Right lobe of liver (tissue), 6 donors: ENCODE measurements around the gene GPR78. TPM values are rescaled to one million over a fixed set of nuclear protein-coding genes. Genes with fewer than 3 reads are reported as not detected.

Experiments
- ATAC-seq, 4 donors: fragments of 200-7000 bp; cut with Tn5 transposase; one replicate each; pipeline ENCODE4 v1.9.1; 2020; ENCODE audit warnings: mild to moderate bottlenecking in 4 of 4, moderate library complexity in 4 of 4
- DNase-seq, 3 donors: peaks; one replicate each; pipeline ENCODE4 v3.0.0-alpha.2; 2020
- H3K27ac ChIP-seq, 3 donors: fragments of 200-600 bp; one replicate each; pipeline ENCODE4 v1.8.0; 2022
- H3K27me3 ChIP-seq, 2 donors: fragments of 200-600 bp; one replicate each; pipeline ENCODE4 v1.8.0; 2022
- H3K36me3 ChIP-seq, 4 donors: fragments of 200-600 bp; sonication (generic) in 1 of 4; one replicate each; pipeline versions ENCODE4 v1.5.1 to v1.8.0; 2017 to 2022; ENCODE audit warnings: control low read depth in 1 of 4
- H3K4me1 ChIP-seq, 4 donors: fragments of 200-600 bp; sonication (generic) in 1 of 4; one replicate each; pipeline versions ENCODE4 v1.5.1 to v1.8.0; 2017 to 2022; ENCODE audit warnings: control low read depth in 1 of 4
- H3K4me3 ChIP-seq, 3 donors: fragments of 200-600 bp; one replicate each; pipeline ENCODE4 v1.8.0; 2022
- H3K9me3 ChIP-seq, 4 donors: fragments of 200-600 bp; sonication (generic) in 1 of 4; one replicate each; pipeline versions ENCODE4 v1.5.1 to v1.8.0; 2017 to 2022; ENCODE audit warnings: control low read depth in 1 of 4
- POLR2A ChIP-seq: fragments of 450-650 bp; IDR thresholded peaks from one replicate; pipeline ENCODE4 v1.6.1; 2017; ENCODE audit warnings: antibody characterized with exemption, mild to moderate bottlenecking
- WGBS: methylation state at CpG from one replicate; pipeline ENCODE4 v1.1.6; 2018; ENCODE audit warnings: low coverage, low lambda C conversion rate; ENCODE audit not compliant: insufficient coverage; ENCODE audit errors: missing lambda C conversion rate; 5-methylcytosine and 5-hydroxymethylcytosine counted together
- intact Hi-C, 2 donors: fragments of 100-400 bp; cut with DNase I; formaldehyde crosslinking; loops; one replicate each; pipeline versions ENCODE4 v1.11.2 to v1.14.1; 2022
- total RNA-seq, 6 experiments: library from RNA; depleted of rRNA in 2 of 6; stranded (reverse); fragments of >200 nt in 2 of 6; fragmentation: NEBNext Ultra II Directional in 3 of 6; extraction: Animal tissue kit (Norgen Biotek cat#: 25700) in 3 of 6; gene quantifications; one replicate each; pipeline versions ENCODE4 v1.1.0 to v1.2.4, GENCODE V29; 2016 to 2023
- TF ChIP-seq, protein P1 (sequence below), 4 donors: fragments of 200-600 bp in 3 of 4; fragments of 450-650 bp in 1 of 4; IDR thresholded peaks; one replicate each; pipeline versions ENCODE4 v1.5.1 to v1.8.0; 2016 to 2022; ENCODE audit warnings: antibody characterized with exemption in 4 of 4, mild to moderate bottlenecking in 2 of 4
- donor health status: DM: no; HTN: yes; CAD: no.
- donor health status: DM: no; HTN: no; CAD: no.
- donor health status: DM: no; HTN: no; CAD: no.
- donor health status: DM: no; HTN: yes; CAD: no.
- donor health status: DM: no; HTN: yes; CAD: no.

The GPR78 gene
- total RNA-seq, 6 experiments from 2014 or later, result not detected

DNA sequence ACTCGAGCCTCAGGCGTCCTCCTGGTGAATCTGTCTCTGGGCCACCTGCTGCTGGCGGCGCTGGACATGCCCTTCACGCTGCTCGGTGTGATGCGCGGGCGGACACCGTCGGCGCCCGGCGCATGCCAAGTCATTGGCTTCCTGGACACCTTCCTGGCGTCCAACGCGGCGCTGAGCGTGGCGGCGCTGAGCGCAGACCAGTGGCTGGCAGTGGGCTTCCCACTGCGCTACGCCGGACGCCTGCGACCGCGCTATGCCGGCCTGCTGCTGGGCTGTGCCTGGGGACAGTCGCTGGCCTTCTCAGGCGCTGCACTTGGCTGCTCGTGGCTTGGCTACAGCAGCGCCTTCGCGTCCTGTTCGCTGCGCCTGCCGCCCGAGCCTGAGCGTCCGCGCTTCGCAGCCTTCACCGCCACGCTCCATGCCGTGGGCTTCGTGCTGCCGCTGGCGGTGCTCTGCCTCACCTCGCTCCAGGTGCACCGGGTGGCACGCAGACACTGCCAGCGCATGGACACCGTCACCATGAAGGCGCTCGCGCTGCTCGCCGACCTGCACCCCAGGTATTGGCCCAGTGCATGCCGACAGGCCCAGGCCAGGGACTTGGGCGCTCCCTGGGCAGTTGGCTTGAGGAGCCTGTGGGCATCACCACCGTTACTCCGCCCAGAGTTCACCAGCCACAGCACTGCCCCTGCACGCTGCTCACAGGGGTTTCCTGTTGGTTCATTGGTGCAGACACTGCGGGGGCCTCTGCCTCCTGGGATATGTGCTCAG lies 1.1 kb downstream of the GPR78 start:
- Histone ChIP-seq H3K27ac (no peak overlapping the region), H3K9me3 (no peaks in the 10 kb centered on the region), H3K4me3 (no peak overlapping the region), H3K27me3 (peaks cover 0 to 12% of the 10 kb centered on the region in 2 donors), H3K36me3 (no peaks in the 10 kb centered on the region), H3K4me1 (no peaks in the 10 kb centered on the region)
- intact Hi-C loops, result no loop called here
- WGBS, result 76% methylated on average over 19 of the region's 66 CpGs
- no peak for TF ChIP-seq POLR2A
- TF ChIP-seq, protein P1, sequence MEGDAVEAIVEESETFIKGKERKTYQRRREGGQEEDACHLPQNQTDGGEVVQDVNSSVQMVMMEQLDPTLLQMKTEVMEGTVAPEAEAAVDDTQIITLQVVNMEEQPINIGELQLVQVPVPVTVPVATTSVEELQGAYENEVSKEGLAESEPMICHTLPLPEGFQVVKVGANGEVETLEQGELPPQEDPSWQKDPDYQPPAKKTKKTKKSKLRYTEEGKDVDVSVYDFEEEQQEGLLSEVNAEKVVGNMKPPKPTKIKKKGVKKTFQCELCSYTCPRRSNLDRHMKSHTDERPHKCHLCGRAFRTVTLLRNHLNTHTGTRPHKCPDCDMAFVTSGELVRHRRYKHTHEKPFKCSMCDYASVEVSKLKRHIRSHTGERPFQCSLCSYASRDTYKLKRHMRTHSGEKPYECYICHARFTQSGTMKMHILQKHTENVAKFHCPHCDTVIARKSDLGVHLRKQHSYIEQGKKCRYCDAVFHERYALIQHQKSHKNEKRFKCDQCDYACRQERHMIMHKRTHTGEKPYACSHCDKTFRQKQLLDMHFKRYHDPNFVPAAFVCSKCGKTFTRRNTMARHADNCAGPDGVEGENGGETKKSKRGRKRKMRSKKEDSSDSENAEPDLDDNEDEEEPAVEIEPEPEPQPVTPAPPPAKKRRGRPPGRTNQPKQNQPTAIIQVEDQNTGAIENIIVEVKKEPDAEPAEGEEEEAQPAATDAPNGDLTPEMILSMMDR (IDR thresholded peaks at IDR 0.05), result no peak
- DNase-seq (peak in 1 of 3 donors; percentile 44), ATAC-seq (no peak)

DNA sequence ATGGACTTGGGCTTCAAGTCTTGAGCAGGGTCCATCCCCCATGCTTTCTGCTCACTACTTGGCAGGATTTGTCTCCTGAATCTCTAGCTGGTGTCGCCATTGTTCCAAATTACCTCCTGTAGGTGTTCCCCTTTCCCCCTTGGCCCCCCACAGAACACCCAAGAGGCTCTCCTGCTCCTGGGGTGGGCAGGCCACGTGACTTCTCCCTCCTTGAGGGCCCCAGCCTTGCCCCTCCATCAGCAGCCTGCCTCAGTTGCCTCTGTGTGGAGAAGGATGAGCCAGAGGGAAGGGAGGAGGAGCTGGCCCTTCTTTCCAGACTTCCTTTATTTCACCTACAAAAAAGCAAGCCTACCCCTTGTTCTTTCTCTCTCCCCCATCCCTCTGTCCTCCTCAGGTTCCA lies 1.8 kb downstream of the GPR78 start:
- WGBS, result 0% methylated on average over 1 of the region's 2 CpGs
- ATAC-seq, result no peak
- peaks cover 0 to 12% of the 10 kb centered on the region in 2 donors for H3K27me3 ChIP-seq

DNA sequence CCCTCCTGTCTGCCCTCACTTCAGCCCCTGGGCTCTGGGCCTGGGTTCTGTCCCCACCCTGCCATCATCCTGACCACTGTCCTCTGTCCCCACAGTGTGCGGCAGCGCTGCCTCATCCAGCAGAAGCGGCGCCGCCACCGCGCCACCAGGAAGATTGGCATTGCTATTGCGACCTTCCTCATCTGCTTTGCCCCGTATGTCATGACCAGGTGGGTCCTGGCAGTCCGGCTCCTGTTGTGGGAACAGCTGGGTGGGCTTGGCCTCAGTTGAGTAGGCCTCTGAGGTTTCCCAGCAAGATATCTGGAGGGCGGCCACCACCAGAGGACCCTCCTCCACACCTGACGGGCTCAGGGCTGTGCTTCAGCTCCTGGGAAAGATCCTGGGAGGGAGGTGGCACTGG lies 2.2 kb downstream of the GPR78 start:
- Histone ChIP-seq H3K9me3 (no peaks in the 10 kb centered on the region), H3K4me1 (no peaks in the 10 kb centered on the region), H3K4me3 (no peak overlapping the region), H3K36me3 (no peaks in the 10 kb centered on the region), H3K27me3 (peaks cover 0 to 12% of the 10 kb centered on the region in 2 donors), H3K27ac (no peak overlapping the region)
- TF ChIP-seq, protein P1 (IDR thresholded peaks at IDR 0.05), result no peak
- no peak for TF ChIP-seq POLR2A
- peak in 1 of 3 donors; percentile 32 for DNase-seq
- intact Hi-C loops, result no loop called here
- ATAC-seq, result no peak
- 89% methylated on average over 9 of the region's 12 CpGs for WGBS

More for the DNA sequence above, 1.8 kb downstream of the GPR78 start:
- no peaks in the 10 kb centered on the region for H3K4me1 ChIP-seq
- H3K36me3 ChIP-seq, result no peaks in the 10 kb centered on the region
- no peak overlapping the region for H3K4me3 ChIP-seq
- TF ChIP-seq POLR2A, result no peak
- TF ChIP-seq, protein P1 (IDR thresholded peaks at IDR 0.05), result no peak
- H3K27ac ChIP-seq, result no peak overlapping the region
- no peaks in the 10 kb centered on the region for H3K9me3 ChIP-seq
- intact Hi-C loops, result no loop called here
- DNase-seq, result peak in 1 of 3 donors; percentile 19

DNA sequence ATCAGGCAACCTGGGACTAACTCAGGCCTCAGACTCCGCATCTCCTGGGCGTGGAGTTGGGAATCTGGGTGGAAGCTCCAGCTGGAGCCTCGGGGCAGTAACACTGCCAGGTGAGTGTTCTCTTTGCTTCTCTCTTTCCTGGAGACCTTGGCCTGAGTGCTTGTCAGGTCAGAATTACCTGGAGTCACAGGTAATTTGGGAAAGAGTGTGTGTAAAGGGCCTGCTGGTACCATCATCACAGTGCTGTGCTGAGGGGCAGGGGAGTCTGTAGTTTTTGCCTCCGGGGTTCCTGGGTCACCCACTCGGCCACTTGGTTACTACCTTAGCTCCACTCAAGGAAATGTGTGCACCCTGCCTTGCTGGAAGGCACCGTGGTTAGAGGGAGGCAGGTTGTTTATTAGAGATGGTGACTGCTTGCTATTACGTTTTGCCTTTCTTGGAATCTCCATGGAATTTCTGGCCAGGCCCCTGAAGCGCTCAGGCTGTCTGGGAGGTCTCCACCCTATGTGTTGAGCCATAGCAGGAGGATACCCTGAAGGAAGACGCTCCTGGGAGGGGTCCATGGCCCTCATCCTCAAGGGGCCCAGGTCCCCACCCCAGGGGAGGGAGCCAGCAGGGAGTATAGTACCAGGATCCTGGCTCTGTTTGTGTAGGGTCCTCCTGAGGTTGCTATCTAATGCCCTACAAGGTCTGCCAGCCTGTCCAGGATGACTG lies 2.9 kb downstream of the GPR78 start:
- Histone ChIP-seq H3K9me3 (no peaks in the 10 kb centered on the region), H3K4me1 (no peaks in the 10 kb centered on the region), H3K36me3 (no peaks in the 10 kb centered on the region), H3K27ac (no peak overlapping the region), H3K4me3 (no peak overlapping the region), H3K27me3 (peaks cover 0 to 12% of the 10 kb centered on the region in 2 donors)
- 54% methylated on average over 3 of the region's 9 CpGs for WGBS
- TF ChIP-seq, protein P1 (IDR thresholded peaks at IDR 0.05), result no peak
- no peak for TF ChIP-seq POLR2A
- ATAC-seq, result no peak
- intact Hi-C loops, result no loop called here
- peak in 1 of 3 donors; percentile 15 for DNase-seq
